ENCODE measurements around the gene KRT33A. TPM values are rescaled to one million over a fixed set of nuclear protein-coding genes. Genes with fewer than 3 reads are reported as not detected.
"Not testable (repeated sequence)": the region's sequence is repeated elsewhere in the genome, so short reads cannot be mapped to it uniquely, and the experiment has no call there.

KRT33A gene
- polyA plus RNA-seq (2012; ENCODE audit: missing spikeins): not detected

GRCh38 chr17:41350381-41350878 is at the start of gene KRT33A:
Gene KRT33A (minus strand): TSS chr17:41350828. CDS start chr17:41350767, 61 bp downstream.
- not testable (repeated sequence) for DNase-seq (ENCODE audit: insufficient read length); FAIRE-seq

DNA sequence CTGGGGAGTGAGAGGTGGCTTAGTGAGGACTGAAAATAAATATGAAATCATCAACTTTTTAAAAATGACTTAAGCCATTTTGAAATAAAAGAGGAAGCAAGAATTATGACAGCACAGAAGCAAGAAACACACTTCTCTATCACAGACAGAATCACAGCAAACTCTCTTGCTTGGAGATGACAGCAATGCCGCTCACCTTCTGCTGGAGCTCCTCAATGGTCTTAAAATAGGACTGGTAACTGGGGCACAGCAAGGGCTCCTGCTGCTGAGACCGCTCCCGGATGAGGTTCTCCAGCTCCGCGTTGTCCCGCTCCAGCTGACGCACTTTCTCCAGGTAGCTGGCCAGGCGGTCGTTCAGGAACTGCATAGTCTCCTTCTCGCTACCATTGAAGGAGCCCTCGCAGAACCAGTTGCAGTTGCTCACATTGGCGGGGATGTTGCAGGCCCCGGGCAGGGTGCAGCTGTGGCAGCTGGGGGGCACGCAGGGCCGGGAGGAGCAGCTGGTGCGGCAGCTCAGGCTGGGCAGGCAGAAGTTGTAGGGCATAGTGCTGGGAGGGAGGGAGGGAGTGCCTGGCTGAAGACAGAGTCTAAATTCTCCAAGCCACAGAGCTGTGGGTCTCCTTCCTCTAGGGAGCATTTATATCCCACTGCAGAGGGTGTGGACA is 46.5 kb upstream of the KRT33A start, which contains the start of gene KRT31:
TSS of gene KRT31 (minus strand) at position 613 of the 665 bp plus-strand sequence. CDS start at position 544, 69 bp downstream.
- DNase-seq (ENCODE audit: insufficient read length): no peak

GRCh38 chr17:41396340-41396739 is 45.7 kb upstream of the KRT33A start:
- TF ChIP-seq POLR2A (IDR thresholded peaks at IDR 0.05; ENCODE audit: low read depth, low read length) (no peak), TAF1 (IDR thresholded peaks at IDR 0.05; ENCODE audit: borderline replicate concordance, low read depth, low read length) (no peak), POLR2AphosphoS5 (IDR thresholded peaks at IDR 0.05; ENCODE audit: low read depth, low read length) (no peak)
- DNase-seq (ENCODE audit: insufficient read length) (no peak), FAIRE-seq (no peak)

More for the DNA sequence above, 46.5 kb upstream of the KRT33A start, which contains the start of gene KRT31:
- no peak for FAIRE-seq
- no peak for TF ChIP-seq POLR2A (IDR thresholded peaks at IDR 0.05; ENCODE audit: low read depth, low read length)

DNA sequence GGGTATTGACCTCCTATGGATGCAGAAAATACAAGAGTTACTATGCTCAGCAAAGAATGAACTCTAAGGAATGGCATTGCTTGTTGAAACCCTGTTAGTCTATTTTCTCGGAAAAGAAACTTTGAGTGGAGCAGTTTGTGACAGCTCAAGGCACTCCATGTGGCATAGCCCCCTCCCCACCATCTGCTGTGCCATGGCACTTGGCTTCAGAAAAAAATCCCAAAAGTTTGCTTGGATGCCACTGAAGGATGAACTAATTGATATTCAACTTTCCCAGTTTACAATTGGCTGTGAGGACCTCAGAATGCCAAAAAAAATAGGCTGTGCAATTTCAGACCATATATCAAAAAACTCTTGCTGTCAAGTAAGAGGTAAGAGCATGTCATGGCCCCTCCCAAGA is 45.0 kb upstream of the KRT33A start:
- TF ChIP-seq TAF1 (IDR thresholded peaks at IDR 0.05; ENCODE audit: borderline replicate concordance, low read depth, low read length): no peak
- TF ChIP-seq POLR2AphosphoS5 (IDR thresholded peaks at IDR 0.05; ENCODE audit: low read depth, low read length): no peak
- no peak for TF ChIP-seq POLR2A (IDR thresholded peaks at IDR 0.05; ENCODE audit: low read depth, low read length)
- FAIRE-seq (no peak), DNase-seq (ENCODE audit: insufficient read length) (no peak)

GRCh38 chr17:41395044-41395443 is 44.4 kb upstream of the KRT33A start:
- FAIRE-seq; DNase-seq (ENCODE audit: insufficient read length): not testable (repeated sequence)

- no peak for FAIRE-seq
- no peak for DNase-seq (ENCODE audit: insufficient read length)
- TF ChIP-seq POLR2AphosphoS5 (IDR thresholded peaks at IDR 0.05; ENCODE audit: low read depth, low read length) (no peak), TAF1 (IDR thresholded peaks at IDR 0.05; ENCODE audit: borderline replicate concordance, low read depth, low read length) (no peak), POLR2A (IDR thresholded peaks at IDR 0.05; ENCODE audit: low read depth, low read length) (no peak)
Observed at GRCh38 chr17:41394254-41394996, 43.8 kb upstream of the KRT33A start.

GRCh38 chr17:41393826-41394225 is 43.2 kb upstream of the KRT33A start:
- FAIRE-seq: no peak
- TF ChIP-seq TAF1 (IDR thresholded peaks at IDR 0.05; ENCODE audit: borderline replicate concordance, low read depth, low read length) (no peak), POLR2A (IDR thresholded peaks at IDR 0.05; ENCODE audit: low read depth, low read length) (no peak), POLR2AphosphoS5 (IDR thresholded peaks at IDR 0.05; ENCODE audit: low read depth, low read length) (no peak)
- DNase-seq (ENCODE audit: insufficient read length): no peak

DNA sequence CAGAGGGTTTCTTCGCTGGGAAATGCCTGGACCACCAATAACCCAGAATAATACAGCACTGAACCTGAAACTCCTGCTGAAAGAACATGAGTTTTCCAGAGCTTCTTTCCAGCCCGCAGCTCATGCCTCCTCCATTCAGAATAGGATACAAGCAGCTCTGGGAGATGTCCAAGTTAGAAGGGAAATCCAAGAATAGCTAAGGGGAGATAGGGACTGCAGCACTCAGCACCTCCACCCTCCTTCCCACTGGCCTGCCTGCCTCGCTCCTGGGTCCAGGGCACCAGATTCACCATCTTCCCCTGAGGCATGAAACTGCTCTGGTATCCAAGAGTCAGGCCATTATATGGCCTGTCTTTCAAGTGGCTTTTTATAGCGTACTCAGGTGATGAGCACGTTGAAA is 42.7 kb upstream of the KRT33A start:
- DNase-seq (ENCODE audit: insufficient read length): no peak
- no peak for FAIRE-seq
- TF ChIP-seq POLR2A (IDR thresholded peaks at IDR 0.05; ENCODE audit: low read depth, low read length) (no peak), POLR2AphosphoS5 (IDR thresholded peaks at IDR 0.05; ENCODE audit: low read depth, low read length) (no peak), TAF1 (IDR thresholded peaks at IDR 0.05; ENCODE audit: borderline replicate concordance, low read depth, low read length) (no peak)

- DNase-seq (ENCODE audit: insufficient read length): no peak
- TF ChIP-seq POLR2AphosphoS5 (IDR thresholded peaks at IDR 0.05; ENCODE audit: low read depth, low read length) (no peak), POLR2A (IDR thresholded peaks at IDR 0.05; ENCODE audit: low read depth, low read length) (no peak), TAF1 (IDR thresholded peaks at IDR 0.05; ENCODE audit: borderline replicate concordance, low read depth, low read length) (no peak)
- no peak for FAIRE-seq
Observed at GRCh38 chr17:41392278-41392677, 41.6 kb upstream of the KRT33A start.

- no peak for DNase-seq (ENCODE audit: insufficient read length)
- no peak for FAIRE-seq
- no peak for TF ChIP-seq POLR2AphosphoS5 (IDR thresholded peaks at IDR 0.05; ENCODE audit: low read depth, low read length)
- no peak for TF ChIP-seq TAF1 (IDR thresholded peaks at IDR 0.05; ENCODE audit: borderline replicate concordance, low read depth, low read length)
- no peak for TF ChIP-seq POLR2A (IDR thresholded peaks at IDR 0.05; ENCODE audit: low read depth, low read length)
Observed at GRCh38 chr17:41391535-41391934, 40.9 kb upstream of the KRT33A start.

GRCh38 chr17:41390411-41390938 is 39.8 kb upstream of the KRT33A start:
- DNase-seq (ENCODE audit: insufficient read length): no peak
- FAIRE-seq: no peak
- no peak for TF ChIP-seq TAF1 (IDR thresholded peaks at IDR 0.05; ENCODE audit: borderline replicate concordance, low read depth, low read length)

GRCh38 chr17:41387670-41388069 is 37.0 kb upstream of the KRT33A start:
- TF ChIP-seq POLR2A (IDR thresholded peaks at IDR 0.05; ENCODE audit: low read depth, low read length): no peak
- no peak for TF ChIP-seq POLR2AphosphoS5 (IDR thresholded peaks at IDR 0.05; ENCODE audit: low read depth, low read length)
- no peak for TF ChIP-seq TAF1 (IDR thresholded peaks at IDR 0.05; ENCODE audit: borderline replicate concordance, low read depth, low read length)
- no peak for FAIRE-seq
- DNase-seq (ENCODE audit: insufficient read length): no peak

Measured in GM12892 (cell line).